Right hindlimb (tissue), 1 donor: ENCODE results near the gene RIMBP2.
"Not testable (repeated sequence)": the region's sequence is repeated elsewhere in the genome, so short reads cannot be mapped to it uniquely, and the experiment has no call there.

ENCODE experiments used
- DNase-seq: peaks from one replicate; pipeline ENCODE4 v3.0.0-alpha.2; 2018

Gene RIMBP2, protein sequence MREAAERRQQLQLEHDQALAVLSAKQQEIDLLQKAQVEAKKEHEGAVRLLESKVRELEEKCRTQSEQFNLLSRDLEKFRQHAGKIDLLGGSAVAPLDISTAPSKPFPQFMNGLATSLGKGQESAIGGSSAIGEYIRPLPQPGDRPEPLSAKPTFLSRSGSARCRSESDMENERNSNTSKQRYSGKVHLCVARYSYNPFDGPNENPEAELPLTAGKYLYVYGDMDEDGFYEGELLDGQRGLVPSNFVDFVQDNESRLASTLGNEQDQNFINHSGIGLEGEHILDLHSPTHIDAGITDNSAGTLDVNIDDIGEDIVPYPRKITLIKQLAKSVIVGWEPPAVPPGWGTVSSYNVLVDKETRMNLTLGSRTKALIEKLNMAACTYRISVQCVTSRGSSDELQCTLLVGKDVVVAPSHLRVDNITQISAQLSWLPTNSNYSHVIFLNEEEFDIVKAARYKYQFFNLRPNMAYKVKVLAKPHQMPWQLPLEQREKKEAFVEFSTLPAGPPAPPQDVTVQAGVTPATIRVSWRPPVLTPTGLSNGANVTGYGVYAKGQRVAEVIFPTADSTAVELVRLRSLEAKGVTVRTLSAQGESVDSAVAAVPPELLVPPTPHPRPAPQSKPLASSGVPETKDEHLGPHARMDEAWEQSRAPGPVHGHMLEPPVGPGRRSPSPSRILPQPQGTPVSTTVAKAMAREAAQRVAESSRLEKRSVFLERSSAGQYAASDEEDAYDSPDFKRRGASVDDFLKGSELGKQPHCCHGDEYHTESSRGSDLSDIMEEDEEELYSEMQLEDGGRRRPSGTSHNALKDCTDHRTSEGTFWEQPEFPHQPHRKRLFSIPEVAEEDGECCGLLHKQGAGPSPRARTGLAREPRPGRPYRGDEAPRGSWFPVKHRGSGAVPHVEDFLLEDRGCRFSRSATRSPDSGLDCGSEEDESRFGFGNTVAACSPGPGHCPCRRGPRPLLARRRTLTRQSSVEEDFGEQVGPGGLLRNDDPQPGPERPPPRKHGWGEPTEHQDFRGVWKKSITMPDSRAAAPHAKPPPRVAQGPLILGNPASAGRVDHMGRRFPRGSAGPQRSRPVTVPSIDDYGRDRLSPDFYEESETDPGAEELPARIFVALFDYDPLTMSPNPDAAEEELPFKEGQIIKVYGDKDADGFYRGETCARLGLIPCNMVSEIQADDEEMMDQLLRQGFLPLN (N-terminal part only)

DNA sequence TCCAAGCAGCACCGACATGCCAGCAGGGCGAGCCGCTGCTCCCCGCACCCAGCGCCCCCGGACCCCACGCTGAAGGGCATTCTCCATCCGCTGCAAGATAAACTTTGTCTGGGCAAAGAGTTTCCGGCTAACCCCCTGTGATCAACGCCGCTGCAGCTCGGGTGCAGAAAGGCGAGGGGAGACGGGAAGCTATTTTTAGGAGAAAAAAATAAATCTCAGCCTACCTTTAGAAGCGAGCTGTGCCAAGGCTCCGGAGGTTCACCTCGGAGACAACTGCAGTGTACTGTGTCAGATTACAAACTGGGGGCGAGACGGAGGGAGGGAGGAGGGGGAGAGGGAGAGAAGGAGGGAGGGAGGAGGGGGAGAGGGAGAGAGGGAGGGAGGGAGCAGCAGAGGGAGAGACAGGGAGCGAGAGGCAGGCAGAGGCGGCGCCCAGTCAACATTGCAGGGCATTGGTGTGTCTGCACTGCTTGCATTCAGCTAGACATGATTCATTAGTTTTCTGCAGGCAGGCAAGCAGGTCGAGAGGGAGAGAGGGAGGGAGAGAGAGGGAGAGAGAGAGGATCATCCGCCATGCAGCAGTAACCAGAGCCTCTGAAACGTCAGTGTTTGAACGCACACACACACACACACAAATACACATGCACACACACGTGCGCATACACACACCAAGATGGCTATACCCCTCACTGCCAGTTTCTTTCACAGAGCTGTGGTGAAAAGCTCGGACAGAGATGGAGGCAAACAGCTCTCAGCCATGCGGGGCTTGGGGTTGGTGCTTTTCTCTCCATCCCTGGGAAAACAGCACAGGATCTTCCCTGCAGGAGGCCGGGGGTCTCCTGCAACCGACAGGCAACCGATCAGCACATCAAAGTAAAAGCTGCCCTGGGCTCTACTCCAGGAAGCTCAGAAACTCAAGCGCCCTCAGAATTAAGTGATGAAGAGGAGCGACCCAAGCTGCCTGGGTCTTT lies at the start of gene RIMBP2:
Gene RIMBP2, minus strand, starts transcription at position 302 of the 971 bp plus-strand sequence. CDS start 237,286 bp downstream, outside the sequence.
- peak; percentile 63 for DNase-seq

DNA sequence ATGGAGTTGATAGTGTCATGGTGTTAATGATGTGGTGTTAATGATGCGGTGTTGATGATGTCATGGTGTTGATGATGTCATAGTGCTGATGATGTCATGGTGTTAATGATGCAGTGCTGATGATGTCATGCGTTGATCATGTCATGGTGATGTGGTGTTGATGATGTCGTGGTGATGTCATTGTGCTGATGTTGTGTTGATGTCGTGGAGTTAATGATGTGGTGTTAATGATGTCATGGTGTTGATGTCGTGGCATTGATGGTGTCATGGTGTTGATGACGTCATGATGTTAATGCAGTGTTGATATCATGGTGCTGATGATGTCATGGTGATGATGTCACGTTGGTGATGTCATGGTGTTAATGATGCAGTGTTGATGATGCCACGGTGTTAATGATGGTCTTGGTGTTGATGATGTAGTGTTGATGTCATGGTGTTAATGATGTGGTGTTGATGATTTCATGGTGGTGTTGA lies 49.1 kb upstream of the RIMBP2 start:
- DNase-seq: no peak

DNA sequence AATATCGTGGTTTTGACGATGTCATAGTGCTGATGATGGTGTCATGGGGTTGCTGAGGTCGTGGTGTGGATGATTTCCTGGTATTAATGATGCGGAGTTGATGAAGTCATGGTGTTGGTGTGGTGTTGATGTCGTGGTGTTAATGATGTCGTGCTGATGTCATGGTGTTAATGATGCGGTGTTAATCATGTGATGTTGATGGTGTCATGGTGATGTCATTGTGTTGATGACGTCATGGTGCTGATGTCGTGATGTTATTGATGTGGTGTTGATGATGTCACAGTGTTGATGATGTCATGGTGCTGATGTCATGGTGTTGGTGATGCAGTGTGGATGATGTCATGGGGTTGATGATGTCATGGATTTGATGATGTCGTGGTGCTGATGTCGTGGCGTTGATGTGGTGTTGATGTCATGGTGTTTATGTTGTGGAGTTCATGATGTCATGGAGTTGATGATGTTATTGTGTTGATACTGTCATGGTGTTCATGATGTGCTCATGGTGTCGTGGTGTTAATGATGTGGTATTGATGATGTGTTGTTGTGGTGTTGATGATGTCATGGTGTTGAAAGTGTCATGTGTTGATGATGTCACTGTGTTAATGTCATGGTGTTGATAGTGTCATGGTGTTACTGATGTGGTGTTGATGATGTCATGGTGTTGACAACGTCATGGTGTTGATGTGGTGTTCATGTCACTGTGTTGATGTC lies 48.5 kb upstream of the RIMBP2 start:
- DNase-seq: no peak

DNA sequence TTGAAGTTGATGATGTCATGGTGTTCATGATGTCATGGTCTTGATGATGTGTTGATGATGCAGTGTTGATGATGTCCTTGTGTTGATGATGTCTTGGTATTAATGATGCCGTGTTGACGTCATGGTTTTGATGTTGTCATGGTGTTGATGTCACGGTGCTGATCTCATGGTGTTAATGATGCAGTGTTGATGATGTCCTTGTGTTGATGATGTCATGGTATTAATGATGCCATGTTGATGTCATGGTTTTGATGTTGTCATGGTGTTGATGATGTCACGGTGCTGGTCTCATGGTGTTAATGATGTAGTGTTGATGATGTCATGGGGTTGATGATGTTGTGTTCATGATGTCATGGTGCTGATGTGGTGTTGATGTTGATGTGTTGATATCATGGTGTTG lies 48.0 kb upstream of the RIMBP2 start:
- no peak for DNase-seq

DNA sequence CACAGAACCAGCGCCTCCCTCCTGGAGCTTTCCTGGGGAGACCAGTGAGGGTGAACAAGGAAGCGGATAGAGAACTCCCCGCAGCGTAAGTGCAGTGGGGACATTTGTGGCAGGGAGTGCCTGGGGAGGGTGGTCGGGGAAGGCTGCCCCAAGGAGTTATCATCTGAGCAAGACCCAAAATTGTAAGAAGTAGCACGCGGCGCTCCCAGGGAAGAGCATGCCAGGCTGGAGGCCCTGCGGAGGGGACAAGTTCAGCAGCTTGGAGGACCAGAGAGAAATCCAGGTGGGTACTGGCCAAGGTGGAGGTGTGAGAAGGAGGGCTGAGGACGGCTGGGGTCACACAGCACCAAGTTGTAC lies 46.2 kb upstream of the RIMBP2 start:
- no peak for DNase-seq

DNA sequence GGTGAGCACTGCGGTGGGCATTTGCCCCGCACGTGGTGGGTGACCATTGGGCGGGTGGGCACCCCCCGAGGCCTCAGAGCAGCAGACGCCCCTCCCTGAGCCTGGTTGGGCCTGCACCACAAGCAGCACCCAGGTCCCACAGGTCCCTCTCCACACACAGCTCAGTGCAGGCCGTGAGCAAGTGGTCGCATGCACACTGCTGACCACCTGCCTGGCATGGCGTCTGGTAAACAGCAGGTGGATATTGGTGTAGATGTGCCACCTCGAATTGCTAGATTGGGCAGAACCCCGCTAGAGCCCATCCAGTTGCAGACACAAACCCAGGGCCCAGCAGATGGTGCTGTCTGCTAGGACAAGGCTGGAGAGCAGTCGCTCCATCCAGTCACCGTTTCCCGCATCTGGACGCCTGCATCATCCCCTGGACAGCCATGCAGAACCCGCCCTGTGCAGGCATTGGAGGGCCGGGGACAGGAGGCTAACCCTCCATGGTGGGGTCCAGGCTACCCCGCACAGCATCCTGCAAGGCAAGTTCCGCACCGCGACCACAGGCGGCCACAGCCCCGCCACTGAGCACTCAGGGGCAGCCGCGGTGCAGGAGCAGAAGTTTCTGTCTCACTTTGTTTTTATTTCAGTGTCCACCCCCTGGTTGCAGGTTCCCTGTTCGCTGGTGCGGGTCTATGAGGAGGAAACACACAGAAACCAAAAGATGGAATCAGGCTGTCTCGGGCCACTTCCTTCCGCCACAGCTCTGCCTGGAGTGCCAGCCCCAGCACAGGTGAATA lies 45.6 kb upstream of the RIMBP2 start:
- peak; percentile 45 for DNase-seq

DNA sequence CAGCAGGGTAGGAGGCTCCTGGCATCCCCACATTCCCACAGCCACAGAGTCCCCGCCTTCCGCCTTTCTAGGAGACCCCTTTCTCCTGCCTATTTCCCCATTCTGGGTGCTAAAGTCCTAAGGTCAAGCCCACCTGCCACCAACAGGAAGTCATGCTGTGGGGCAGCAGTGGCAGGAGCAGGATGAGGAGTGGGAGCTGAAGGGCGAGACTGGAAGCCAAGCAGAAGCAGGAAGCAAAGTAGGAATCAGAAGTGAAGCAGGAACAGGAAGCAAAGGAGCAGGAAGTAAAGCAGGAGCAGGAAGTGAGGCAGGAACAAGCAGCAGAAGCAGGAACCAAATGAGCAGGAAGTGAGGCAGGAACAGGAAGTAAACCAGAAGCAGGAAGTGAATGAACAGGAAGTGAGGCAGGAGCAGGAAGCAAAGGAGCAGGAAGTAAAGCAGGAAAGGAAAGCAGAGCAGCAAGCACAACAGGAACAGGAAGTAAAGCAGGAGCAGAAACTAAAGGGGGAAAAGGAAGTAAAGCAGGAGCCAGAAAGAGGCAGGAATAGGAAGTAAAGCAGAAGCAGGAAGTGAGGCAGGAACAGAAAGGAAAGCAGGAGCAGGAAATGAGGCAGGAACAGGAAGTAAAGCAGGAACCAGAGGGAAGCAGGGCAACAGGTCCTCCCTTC lies 38.3 kb upstream of the RIMBP2 start:
- DNase-seq: no peak

DNA sequence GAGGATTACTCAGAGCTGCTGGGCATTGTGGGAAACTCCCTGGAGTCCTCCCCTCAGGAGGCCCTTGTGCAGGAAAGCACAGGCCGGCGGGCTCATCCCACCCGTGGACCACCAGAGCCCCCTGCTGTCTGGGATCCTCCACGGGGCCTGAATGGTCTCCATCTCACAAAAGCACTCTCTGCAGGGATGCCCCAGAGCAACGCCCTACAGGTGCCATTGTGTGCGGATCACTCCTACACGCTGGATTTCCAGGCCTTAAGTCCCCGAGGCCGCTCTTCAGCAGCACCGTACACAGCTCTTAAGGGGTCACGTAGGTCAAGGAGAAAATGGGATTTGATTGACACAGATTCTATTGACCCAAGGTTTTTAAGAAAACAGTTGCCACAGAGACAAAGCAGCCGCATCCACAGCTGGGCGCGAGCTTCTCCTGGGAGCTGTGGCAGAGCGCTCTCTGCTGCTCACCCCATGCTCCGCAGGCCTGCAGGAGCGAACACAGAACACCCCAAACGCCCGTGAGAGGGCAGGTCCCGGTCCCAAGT lies 36.7 kb upstream of the RIMBP2 start:
- DNase-seq: no peak

DNA sequence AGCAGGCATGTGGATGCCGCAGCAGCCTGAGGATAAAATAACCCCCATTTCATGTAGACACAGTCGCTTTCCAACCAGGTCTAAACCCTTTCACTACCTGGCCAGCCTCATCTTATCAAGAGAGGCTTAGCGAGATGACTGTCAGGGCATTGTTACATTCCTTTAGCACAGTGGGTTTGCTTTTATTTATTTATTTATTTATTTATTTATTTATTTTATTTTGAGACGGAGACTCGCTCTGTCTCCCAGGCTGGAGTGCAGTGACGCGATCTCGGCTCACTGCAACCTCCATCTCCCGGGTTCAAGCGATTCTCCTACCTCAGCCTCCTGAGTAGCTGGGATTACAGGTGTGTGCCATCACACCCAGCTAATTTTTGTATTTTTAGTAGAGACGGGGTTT lies 35.9 kb upstream of the RIMBP2 start:
- DNase-seq: not testable (repeated sequence)

DNA sequence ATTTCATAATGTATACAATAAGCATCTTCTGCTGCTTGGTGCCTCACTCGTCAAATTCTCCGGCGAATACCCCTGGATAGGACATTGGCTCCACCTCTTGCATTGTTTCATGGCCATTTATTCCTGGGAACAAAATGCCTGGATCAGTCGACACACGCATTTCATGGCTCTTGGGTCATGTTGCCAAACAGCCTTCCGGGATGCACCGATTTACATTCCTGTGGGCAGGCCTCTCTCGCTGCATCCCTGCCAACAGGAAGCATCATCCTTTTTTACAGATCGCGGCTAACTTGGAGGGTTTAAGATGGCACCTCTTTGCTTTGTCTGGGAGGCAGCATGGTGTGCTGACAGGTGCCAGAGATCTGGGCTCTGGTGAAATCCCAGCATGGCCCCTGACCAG lies 32.7 kb upstream of the RIMBP2 start:
- DNase-seq: no peak

DNA sequence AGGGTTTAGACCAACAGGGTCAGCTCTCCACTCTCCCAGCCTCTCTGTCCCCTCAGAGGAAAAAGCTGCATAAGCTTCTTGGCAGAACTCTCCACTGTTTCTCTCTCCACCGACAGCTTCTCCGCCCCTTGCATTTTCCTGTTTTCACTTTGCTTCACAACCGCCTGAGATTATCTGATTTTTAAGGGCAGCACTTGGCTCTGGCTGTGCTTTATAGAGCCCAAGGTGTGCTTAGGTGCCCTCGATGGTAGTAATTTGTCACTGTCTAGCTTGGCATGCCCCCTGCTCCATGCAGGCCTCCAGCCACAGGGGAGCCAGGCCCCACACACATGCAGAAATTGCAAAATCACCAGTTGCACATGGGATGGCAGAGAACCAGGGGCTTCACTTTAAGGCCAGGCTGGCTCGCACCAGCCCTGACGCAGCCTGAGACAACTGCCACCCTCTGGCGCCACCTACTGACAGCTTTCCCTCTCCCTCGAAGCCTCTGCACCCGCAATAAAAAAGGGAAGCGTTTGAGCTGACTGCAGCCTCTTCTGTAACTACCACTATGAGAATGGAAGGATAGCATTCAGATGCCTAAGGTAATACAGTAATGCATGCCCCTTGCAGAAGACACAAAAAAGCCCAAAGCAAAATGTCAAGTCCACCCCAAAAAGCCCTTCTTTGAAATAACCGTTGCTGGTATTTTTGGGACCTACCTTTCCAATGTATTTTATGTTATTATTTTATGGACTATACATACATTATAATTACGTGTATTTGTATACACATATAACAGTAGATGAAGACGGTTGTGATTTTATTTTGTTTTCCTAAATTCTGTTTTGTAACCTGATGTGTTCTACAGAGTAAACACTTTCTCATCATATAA lies 32.0 kb upstream of the RIMBP2 start:
- DNase-seq: peak; percentile 83

DNA sequence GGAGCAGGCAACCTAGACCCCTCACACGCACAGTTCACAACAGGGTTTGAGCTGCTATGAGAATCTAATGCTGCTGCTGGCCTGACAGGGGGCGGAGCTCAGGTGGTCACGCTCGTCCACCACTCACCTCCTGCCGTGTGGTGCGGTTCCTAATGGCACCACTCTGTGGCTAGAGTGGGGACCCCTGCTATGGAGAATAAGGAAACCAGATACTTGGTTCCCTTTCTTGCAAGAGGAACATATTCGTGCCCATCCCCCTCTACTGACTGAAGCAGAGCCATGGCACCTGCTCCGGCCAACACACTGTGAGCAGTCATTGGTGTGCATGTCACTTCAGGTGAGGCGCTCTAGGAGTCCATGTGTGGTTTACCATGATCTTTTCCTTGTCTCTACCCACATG lies 30.4 kb upstream of the RIMBP2 start:
- DNase-seq: no peak

DNA sequence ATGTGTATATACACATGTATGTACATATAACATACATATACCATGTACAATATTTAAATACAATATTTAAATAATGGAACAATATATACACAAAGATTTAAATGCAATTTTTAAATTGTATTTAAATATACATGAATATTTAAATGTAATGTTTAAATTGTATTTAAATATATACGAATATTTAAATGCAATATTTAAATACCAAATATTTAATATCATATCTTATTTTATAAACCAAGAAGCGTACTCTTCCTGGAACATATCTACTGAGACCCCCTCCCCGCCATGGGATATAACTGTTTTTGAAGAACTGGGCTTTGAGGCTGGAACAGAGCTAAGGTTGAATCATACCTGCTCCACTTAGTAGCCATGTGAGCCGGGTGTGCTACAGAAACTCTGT lies 29.8 kb upstream of the RIMBP2 start:
- DNase-seq: no peak

DNA sequence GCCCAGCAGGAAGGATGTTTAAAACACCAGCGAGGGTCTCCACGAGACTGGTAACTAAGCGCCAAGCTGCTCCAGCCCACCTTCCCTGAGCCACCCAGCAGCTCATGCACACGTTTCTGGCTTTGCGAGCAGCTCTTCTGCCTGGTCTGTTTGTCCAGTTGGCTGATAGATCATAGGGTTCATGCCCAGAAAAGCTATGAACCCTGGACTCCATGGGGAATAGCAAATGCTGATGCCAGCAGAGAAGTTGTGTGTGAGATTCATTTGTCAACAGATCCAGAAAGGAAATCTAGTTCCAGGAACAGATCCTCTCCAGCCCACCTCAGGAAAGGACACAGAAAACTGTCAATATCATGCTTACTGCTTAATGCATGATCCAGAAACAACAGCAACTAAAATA lies 28.2 kb upstream of the RIMBP2 start:
- DNase-seq: no peak

DNA sequence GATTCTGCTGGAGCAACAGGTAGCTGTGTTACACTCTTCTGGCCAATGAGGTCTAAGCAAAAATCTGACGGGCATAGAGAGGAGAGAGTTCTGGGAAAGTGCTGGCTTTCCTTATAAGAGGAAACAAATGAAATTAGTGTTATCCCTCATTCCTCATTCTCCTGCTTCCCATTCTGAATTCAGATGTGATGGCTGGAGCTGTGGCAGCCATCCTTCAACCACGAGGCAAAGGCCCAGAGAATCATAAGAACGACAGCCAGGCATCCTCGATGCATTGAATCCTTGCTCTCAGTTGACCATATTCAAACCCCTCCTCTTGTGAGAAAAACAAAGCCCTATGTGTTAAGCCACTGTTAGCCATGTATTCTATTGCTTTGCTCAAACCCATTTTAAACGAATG lies 27.5 kb upstream of the RIMBP2 start:
- DNase-seq: no peak

DNA sequence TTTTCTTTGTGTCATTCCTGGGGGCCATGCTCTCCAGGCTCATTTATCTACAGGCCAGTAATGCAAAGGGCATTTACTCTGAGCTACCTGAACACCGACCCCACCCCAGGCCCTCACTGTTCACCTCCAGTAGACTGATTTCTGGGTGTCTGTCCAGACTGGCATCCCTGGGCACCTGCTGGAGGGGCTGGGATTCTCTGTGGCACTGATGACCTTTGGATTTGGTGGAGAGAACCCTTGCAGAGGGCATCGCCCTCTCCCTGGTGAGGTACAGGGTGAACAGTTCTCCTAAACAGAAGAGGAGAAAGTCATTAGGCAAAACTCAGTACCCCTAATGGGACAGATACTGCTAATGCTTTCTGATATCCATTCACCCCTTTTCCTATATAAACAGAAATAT lies 27.1 kb upstream of the RIMBP2 start:
- DNase-seq: no peak

DNA sequence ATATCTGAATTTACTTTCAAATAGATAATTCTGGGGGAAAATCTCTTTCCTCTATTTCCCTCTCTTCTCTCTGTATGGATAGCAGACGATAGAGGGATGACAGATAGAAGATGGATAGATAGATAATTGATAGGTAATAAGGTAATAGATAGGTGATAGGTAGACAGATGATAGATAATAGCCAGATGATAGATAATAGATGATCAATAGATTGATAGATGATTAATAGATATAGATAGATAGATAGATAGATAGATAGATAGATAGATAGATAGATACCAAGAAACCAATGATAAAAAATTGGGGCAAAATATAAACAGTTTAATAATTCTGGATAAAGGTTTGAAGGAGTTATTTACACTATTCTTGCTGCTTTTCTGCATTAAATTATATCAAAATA lies 26.6 kb upstream of the RIMBP2 start:
- DNase-seq: no peak

DNA sequence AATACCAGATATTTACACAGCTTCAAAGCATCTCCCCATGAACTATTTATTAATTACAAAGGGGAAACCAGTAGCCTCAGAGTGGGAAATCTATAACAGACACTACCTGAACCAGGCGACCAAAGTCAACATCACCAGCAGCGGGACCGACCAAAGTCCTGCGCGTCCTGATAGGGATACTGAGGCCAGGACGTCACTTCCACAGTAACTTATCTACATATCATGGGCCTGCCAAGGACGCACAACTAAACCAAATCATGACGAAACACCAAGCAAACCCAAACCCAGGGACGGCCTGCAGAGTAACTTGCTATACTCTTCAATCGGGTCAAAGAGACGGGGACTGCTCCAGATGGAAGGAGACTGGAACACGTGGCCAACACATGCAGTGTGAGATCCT lies 26.0 kb upstream of the RIMBP2 start:
- DNase-seq: no peak

DNA sequence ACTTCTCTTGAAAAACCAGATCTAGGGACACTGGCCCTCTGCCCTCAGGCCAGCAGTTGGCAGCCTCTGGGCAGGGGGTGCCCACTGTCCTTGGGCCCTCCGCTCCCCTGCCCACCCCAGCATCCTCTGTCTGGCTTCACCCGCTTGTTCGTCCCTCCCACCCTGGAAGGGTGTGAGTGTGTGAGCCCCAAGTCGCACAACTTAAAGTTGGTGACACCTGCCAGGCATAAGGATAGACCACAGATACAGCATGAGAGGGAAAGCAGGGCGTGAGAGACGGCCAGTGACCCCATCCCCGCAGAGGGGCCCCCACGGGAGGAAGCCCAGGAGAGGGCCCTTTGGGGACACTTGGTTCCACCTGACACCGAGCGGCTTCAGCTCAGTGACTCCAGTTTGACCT lies 23.5 kb upstream of the RIMBP2 start:
- no peak for DNase-seq
